ENCODE measurements around the gene CA5A.
"Not testable (repeated sequence)": the region's sequence is repeated elsewhere in the genome, so short reads cannot be mapped to it uniquely, and the experiment has no call there.

CA5A gene
- long read RNA-seq, donor 1, result 0 reads
- long read RNA-seq, donor 2, result 0 reads
- long read RNA-seq, donor 3, result 0 reads
- long read RNA-seq, donor 4, result 0 reads
- long read RNA-seq, donor 5, result 0 reads
- long read RNA-seq, donor 6, result 0 reads
- long read RNA-seq, donor 7, result 0 reads
- long read RNA-seq, donor 8, result 0 reads

GRCh38 chr16:87936375-87937230 lies at the start of gene CA5A:
CA5A (minus strand) TSS chr16:87936529; CDS start chr16:87936450, 79 bp downstream.
- DNase-seq, result no peak

GRCh38 chr16:87985493-87985892 lies 49.2 kb upstream of the CA5A start:
- DNase-seq, result not testable (repeated sequence)

GRCh38 chr16:87984632-87985267 lies 48.4 kb upstream of the CA5A start:
- peak; percentile 38 for DNase-seq

GRCh38 chr16:87984180-87984579 lies 47.9 kb upstream of the CA5A start:
- DNase-seq, result not testable (repeated sequence)

GRCh38 chr16:87983737-87984097 lies 47.4 kb upstream of the CA5A start:
- not testable (repeated sequence) for DNase-seq

GRCh38 chr16:87983072-87983736 lies 46.9 kb upstream of the CA5A start:
- DNase-seq, result peak; percentile 24

GRCh38 chr16:87982581-87983041 lies 46.3 kb upstream of the CA5A start:
- DNase-seq, result no peak

GRCh38 chr16:87981376-87981775 lies 45.0 kb upstream of the CA5A start:
- not testable (repeated sequence) for DNase-seq

GRCh38 chr16:87979911-87980630 lies 43.7 kb upstream of the CA5A start:
- not testable (repeated sequence) for DNase-seq

GRCh38 chr16:87979352-87979751 lies 43.0 kb upstream of the CA5A start:
- no peak for DNase-seq

GRCh38 chr16:87978127-87978526 lies 41.8 kb upstream of the CA5A start:
- no peak for DNase-seq

GRCh38 chr16:87976665-87977064 lies 40.3 kb upstream of the CA5A start:
- no peak for DNase-seq

GRCh38 chr16:87974178-87974577 lies 37.8 kb upstream of the CA5A start:
- no peak for DNase-seq

- DNase-seq, result no peak
These were observed 37.4 kb upstream of the CA5A start for GRCh38 chr16:87973717-87974116.

GRCh38 chr16:87971933-87972332 lies 35.6 kb upstream of the CA5A start:
- DNase-seq, result no peak

GRCh38 chr16:87970186-87970585 lies 33.9 kb upstream of the CA5A start:
- no peak for DNase-seq

- no peak for DNase-seq
These were observed 32.2 kb upstream of the CA5A start for GRCh38 chr16:87968541-87968940.

- DNase-seq, result peak; percentile 40
These were observed 30.4 kb upstream of the CA5A start for GRCh38 chr16:87966685-87967185.

GRCh38 chr16:87966064-87966645 lies 29.8 kb upstream of the CA5A start:
- DNase-seq, result no peak

- DNase-seq, result no peak
These were observed 29.1 kb upstream of the CA5A start for GRCh38 chr16:87965417-87965816.

GRCh38 chr16:87964049-87964659 lies 27.8 kb upstream of the CA5A start:
- DNase-seq, result no peak
